ENCODE measurements around the gene BMPR1A. TPM values are rescaled to one million over a fixed set of nuclear protein-coding genes. Genes with fewer than 3 reads are reported as not detected.

Gene BMPR1A
- total RNA-seq, 1 experiment from 2014 or later: 42.6 TPM

GRCh38 chr10:86716466-86716865 lies 40.0 kb upstream of the BMPR1A start:
- BruUV-seq (replicated peaks): no TSS peak
- Histone ChIP-seq H3K9ac (ENCODE audit: low read length) (no peak overlapping the region), H3K4me3 (replicated peaks in 1 of 2; ENCODE audit: low read depth in 1 of 2, low read length in 2 of 2) (no peak overlapping the region), H3K9me2 (ENCODE audit: insufficient read depth) (no peaks in the 10 kb centered on the region), H2AFZ (ENCODE audit: low read depth, low read length, poor library complexity, severe bottlenecking) (no peak overlapping the region), H3K36me3 (ENCODE audit: control insufficient read depth in 1 of 2, insufficient read depth in 2 of 2, low read length in 2 of 2) (no peaks in the 10 kb centered on the region), H3K79me2 (ENCODE audit: insufficient read depth, low read length) (no peaks in the 10 kb centered on the region), H3K9me3 (ENCODE audit: control insufficient read depth in 1 of 2, insufficient read depth in 1 of 2, low read depth in 1 of 2, low read length in 2 of 2) (no peaks in the 10 kb centered on the region), H3K27me3 (ENCODE audit: insufficient read depth, low read length) (no peaks in the 10 kb centered on the region), H3K27ac (ENCODE audit: low read depth, low read length) (no peak overlapping the region), H3K4me1 (ENCODE audit: control insufficient read depth in 1 of 2, insufficient read depth in 2 of 2, low read length in 2 of 2) (peaks cover 5 to 9% of the 10 kb centered on the region in 2 experiments; a peak in 3 of 4 replicates), H3K4me2 (ENCODE audit: low read length) (no peak overlapping the region), H4K20me1 (ENCODE audit: insufficient read depth) (no peaks in the 10 kb centered on the region)
- ChIA-PET RAD21 (ENCODE audit: low non-redundant PET in 1 of 2, low total read pairs in 2 of 2, uncharacterized antibody in 2 of 2, unreplicated experiment in 2 of 2) (no interaction called here), CTCF (no interaction called here), POLR2A (no interaction called here)
- DNase-seq (ENCODE audit: low read depth, low spot score) (no peak), ATAC-seq (no peak)
- intact Hi-C loops (cut with micrococcal nuclease): no loop called here
- TF ChIP-seq EGR1 (IDR thresholded peaks at IDR 0.05; ENCODE audit: low read depth) (no peak), ATF3 (IDR thresholded peaks at IDR 0.05) (no peak), SP1 (IDR thresholded peaks at IDR 0.05; ENCODE audit: low read depth) (no peak), EZH2 (IDR thresholded peaks at IDR 0.05) (no peak), SRF (IDR thresholded peaks at IDR 0.05; ENCODE audit: low read depth) (no peak), CBX3 (IDR thresholded peaks at IDR 0.05; ENCODE audit: low read depth) (no peak), CTCF (IDR thresholded peaks at IDR 0.05 in 2 of 3, conservative IDR thresholded peaks at IDR 0.05 in 1 of 3; ENCODE audit: borderline replicate concordance in 1 of 3, insufficient read depth in 1 of 3, low read depth in 2 of 3, low read length in 2 of 3) (no peak), JUND (IDR thresholded peaks at IDR 0.05) (no peak), TCF7L2 (IDR thresholded peaks at IDR 0.05; ENCODE audit: borderline replicate concordance, extremely low read depth, insufficient read depth, insufficient read length) (no peak), ELF1 (IDR thresholded peaks at IDR 0.05; ENCODE audit: borderline replicate concordance, low read depth) (no peak), YY1 (IDR thresholded peaks at IDR 0.05; ENCODE audit: extremely low read depth, insufficient replicate concordance, low read depth, low read length) (no peak), MAX (IDR thresholded peaks at IDR 0.05) (no peak), POLR2A (IDR thresholded peaks at IDR 0.05; ENCODE audit: borderline replicate concordance, extremely low read depth, insufficient read depth, insufficient read length) (no peak)
